Testis (tissue), 2 donors: Measurements from ENCODE around the gene ADD3.

Experiments
- CTCF ChIP-seq, 3 experiments: fragments of 450-650 bp in 2 of 3; fragments of 200-600 bp in 1 of 3; sonication (generic) in 1 of 3; IDR thresholded peaks; one replicate each; pipeline ENCODE4 v1.5.1; 2016 to 2019; ENCODE audit warnings: antibody characterized with exemption in 3 of 3, mild to moderate bottlenecking in 2 of 3, moderate library complexity in 1 of 3
- POLR2A ChIP-seq: fragments of 450-650 bp; IDR thresholded peaks from one replicate; pipeline ENCODE4 v1.6.1; 2017; ENCODE audit warnings: antibody characterized with exemption, mild to moderate bottlenecking, moderate library complexity

GRCh38 chr10:109958059-109958458, 49.7 kb upstream of the ADD3 start:
- TF ChIP-seq CTCF (IDR thresholded peaks at IDR 0.05) (no peak), POLR2A (no peak)
